ENCODE measurements around the gene ZNF837. TPM values are rescaled to one million over a fixed set of nuclear protein-coding genes. Genes with fewer than 3 reads are reported as not detected.
"Not testable (repeated sequence)": the region's sequence is repeated elsewhere in the genome, so short reads cannot be mapped to it uniquely, and the experiment has no call there.

Gene ZNF837
- total and polyA plus RNA-seq, 2 of the 13 experiments (the other 11 are each of a cell fraction or from before 2014, with no cell fraction given), result 0.29 to 1.3 TPM

DNA sequence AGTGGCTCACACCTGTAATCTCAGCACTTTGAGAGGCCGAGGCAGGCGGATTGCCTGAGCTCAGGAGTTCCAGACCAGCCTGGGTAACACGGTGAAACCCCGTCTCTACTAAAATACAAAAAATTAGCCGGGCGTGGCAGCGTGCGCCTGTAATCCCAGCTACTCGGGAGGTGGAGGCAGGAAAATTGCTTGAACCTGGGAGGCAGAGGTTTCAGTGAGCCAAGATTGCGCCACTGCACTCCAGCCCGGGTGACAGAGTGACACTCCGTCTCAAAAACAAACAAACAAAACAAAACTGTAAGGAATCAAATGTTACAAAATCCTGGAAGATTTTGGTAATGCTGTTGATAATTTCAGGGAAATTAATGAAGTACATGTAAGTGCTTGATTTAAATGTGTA lies 32.8 kb downstream of the ZNF837 start:
- POLR2A ChIA-PET, result interaction anchor here (1.5 to 2.1 kb wide), 2 partner anchors 14 to 15 kb away, joined by 5 to 8 read pairs; partner anchors contain the start of gene ZNF497
- BruUV-seq (replicated peaks); intact Hi-C loops (cut with micrococcal nuclease; ENCODE audit: unreplicated experiment): not testable (repeated sequence)

GRCh38 chr19:58346961-58347929 lies 33.6 kb downstream of the ZNF837 start:
- in situ Hi-C loops (cut with HindIII; ENCODE audit: extremely low pct_ligation_motif_present, low pct_unique_long_range_greater_than_20kb) (no loop called here), intact Hi-C loops (cut with micrococcal nuclease; ENCODE audit: unreplicated experiment) (no loop called here)
- peak; percentile 63 for TF ChIP-seq AGO2 (optimal IDR thresholded peaks at IDR 0.05; ENCODE audit: low read depth, low read length)
- TF ChIP-seq, protein P1, sequence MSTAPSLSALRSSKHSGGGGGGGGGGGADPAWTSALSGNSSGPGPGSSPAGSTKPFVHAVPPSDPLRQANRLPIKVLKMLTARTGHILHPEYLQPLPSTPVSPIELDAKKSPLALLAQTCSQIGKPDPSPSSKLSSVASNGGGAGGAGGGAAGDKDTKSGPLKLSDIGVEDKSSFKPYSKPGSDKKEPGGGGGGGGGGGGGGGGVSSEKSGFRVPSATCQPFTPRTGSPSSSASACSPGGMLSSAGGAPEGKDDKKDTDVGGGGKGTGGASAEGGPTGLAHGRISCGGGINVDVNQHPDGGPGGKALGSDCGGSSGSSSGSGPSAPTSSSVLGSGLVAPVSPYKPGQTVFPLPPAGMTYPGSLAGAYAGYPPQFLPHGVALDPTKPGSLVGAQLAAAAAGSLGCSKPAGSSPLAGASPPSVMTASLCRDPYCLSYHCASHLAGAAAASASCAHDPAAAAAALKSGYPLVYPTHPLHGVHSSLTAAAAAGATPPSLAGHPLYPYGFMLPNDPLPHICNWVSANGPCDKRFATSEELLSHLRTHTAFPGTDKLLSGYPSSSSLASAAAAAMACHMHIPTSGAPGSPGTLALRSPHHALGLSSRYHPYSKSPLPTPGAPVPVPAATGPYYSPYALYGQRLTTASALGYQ (CRISPR knock-in tag; IDR thresholded peaks at IDR 0.05), result no peak
- TF ChIP-seq RBFOX2 (IDR thresholded peaks at IDR 0.05; ENCODE audit: low read depth, low read length), result peak; percentile 43; the same call in 1 of the 2 replicates
- Histone ChIP-seq H2AFZ (ENCODE audit: low read length) (no peak overlapping the region), H4K20me1 (ENCODE audit: insufficient read depth, low read length) (no peaks in the 10 kb centered on the region), H3K27ac (ENCODE audit: extremely low read length, insufficient read depth, low read length) (no peak overlapping the region), H3K4me1 (ENCODE audit: insufficient read depth, low read length) (peaks cover 23% of the 10 kb centered on the region), H3K9me3 (ENCODE audit: low read length) (no peaks in the 10 kb centered on the region), H3K36me3 (replicated peaks in 1 of 2; ENCODE audit: control insufficient read depth in 1 of 2, insufficient read depth in 2 of 2, low read length in 2 of 2) (no peaks in the 10 kb centered on the region), H3K9ac (ENCODE audit: insufficient read depth, low read depth, low read length) (no peak overlapping the region), H3K4me3 (replicated peaks in 1 of 3; ENCODE audit: insufficient read depth in 1 of 3, low read depth in 2 of 3, low read length in 3 of 3) (no peak overlapping the region), H3K27me3 (ENCODE audit: control insufficient read depth in 1 of 2, insufficient read depth in 2 of 2, low read length in 2 of 2) (no peaks in the 10 kb centered on the region), H3K4me2 (ENCODE audit: low read depth, low read length) (no peak overlapping the region), H3K79me2 (ENCODE audit: insufficient read depth, low read length) (no peaks in the 10 kb centered on the region)
- FAIRE-seq (no peak), ATAC-seq (no peak), DNase-seq (ENCODE audit: low spot score) (no peak)
- no TSS peak for BruUV-seq (replicated peaks)
- ChIA-PET CTCF (ENCODE audit: low intra/inter-chr PET ratio, low total read pairs) (no interaction called here), POLR2A (interaction anchor here (2.1 kb wide), 1 partner anchor 15 kb away, joined by 8 read pairs; the partner anchor contains the start of gene ZNF497)
- WGBS (ENCODE audit: low lambda C conversion rate), result 95% methylated on average over 55 of the region's 82 CpGs

More for the DNA sequence above, 32.8 kb downstream of the ZNF837 start:
- H3K9me3 ChIP-seq (ENCODE audit: low read length); H3K9ac ChIP-seq (ENCODE audit: insufficient read depth, low read depth, low read length); DNase-seq (ENCODE audit: low spot score); FAIRE-seq; H3K4me3 ChIP-seq (replicated peaks in 1 of 3; ENCODE audit: insufficient read depth in 1 of 3, low read depth in 2 of 3, low read length in 3 of 3); in situ Hi-C loops (cut with HindIII; ENCODE audit: extremely low pct_ligation_motif_present, low pct_unique_long_range_greater_than_20kb); H3K4me2 ChIP-seq (ENCODE audit: low read depth, low read length); H3K79me2 ChIP-seq (ENCODE audit: insufficient read depth, low read length); CTCF ChIA-PET (ENCODE audit: low intra/inter-chr PET ratio, low total read pairs); ATAC-seq; H4K20me1 ChIP-seq (ENCODE audit: insufficient read depth, low read length); H3K36me3 ChIP-seq (replicated peaks in 1 of 2; ENCODE audit: control insufficient read depth in 1 of 2, insufficient read depth in 2 of 2, low read length in 2 of 2); H3K27ac ChIP-seq (ENCODE audit: extremely low read length, insufficient read depth, low read length); H3K27me3 ChIP-seq (ENCODE audit: control insufficient read depth in 1 of 2, insufficient read depth in 2 of 2, low read length in 2 of 2); H2AFZ ChIP-seq (ENCODE audit: low read length): not testable (repeated sequence)
- H3K4me1 ChIP-seq (ENCODE audit: insufficient read depth, low read length), result peaks cover 32% of the 10 kb centered on the region
- peak; percentile 81 for TF ChIP-seq ZNF460 (CRISPR knock-in tag; IDR thresholded peaks at IDR 0.05; ENCODE audit: borderline replicate concordance)
- 70% methylated on average over 12 of the region's 12 CpGs for WGBS (ENCODE audit: low lambda C conversion rate)
